GM19239 (cell line): ENCODE data around the gene TNRC6C.
A peak's percentile ranks its signal among the peaks of the same experiment; 100 is the strongest.

Experiments
- DNase-seq: peaks from one replicate; pipeline ENCODE4 v3.0.0; 2011; ENCODE audit warnings: low spot score; ENCODE audit not compliant: insufficient read length
- FAIRE-seq: peaks from 2 replicates; lab custom pipeline; 2011; peaks lifted over from hg19 to GRCh38; lab: Jason Lieb, UNC

Gene TNRC6C

GRCh38 chr17:77957857-77958715 lies at the start of gene TNRC6C:
TSS of gene TNRC6C (plus strand) at chr17:77958703. CDS start at chr17:78004207, 45,504 bp downstream.
- DNase-seq (peak; percentile 99), FAIRE-seq (peak; percentile 92)

- DNase-seq (no peak), FAIRE-seq (no peak)
Measured at GRCh38 chr17:77909236-77909635, 49.3 kb upstream of the TNRC6C start.

- DNase-seq (no peak), FAIRE-seq (no peak)
Measured at GRCh38 chr17:77909816-77910215, 48.7 kb upstream of the TNRC6C start.

- FAIRE-seq (no peak), DNase-seq (no peak)
Measured at GRCh38 chr17:77914385-77915254, 43.9 kb upstream of the TNRC6C start.

GRCh38 chr17:77915594-77916021 lies 42.9 kb upstream of the TNRC6C start:
- DNase-seq (no peak), FAIRE-seq (no peak)

GRCh38 chr17:77916264-77916663 lies 42.2 kb upstream of the TNRC6C start:
- DNase-seq (no peak), FAIRE-seq (no peak)

- FAIRE-seq (no peak), DNase-seq (no peak)
Measured at GRCh38 chr17:77916703-77917481, 41.6 kb upstream of the TNRC6C start.

- DNase-seq (no peak), FAIRE-seq (no peak)
Measured at GRCh38 chr17:77919276-77919675, 39.2 kb upstream of the TNRC6C start.

- no peak for DNase-seq
- no peak for FAIRE-seq
Measured at GRCh38 chr17:77923135-77923534, 35.4 kb upstream of the TNRC6C start.

GRCh38 chr17:77923776-77924513 lies 34.6 kb upstream of the TNRC6C start:
- FAIRE-seq, result no peak
- DNase-seq, result no peak

- no peak for DNase-seq
- no peak for FAIRE-seq
Measured at GRCh38 chr17:77924757-77925336, 33.7 kb upstream of the TNRC6C start.

GRCh38 chr17:77925831-77926543 lies 32.5 kb upstream of the TNRC6C start:
- no peak for FAIRE-seq
- no peak for DNase-seq

- FAIRE-seq, result no peak
- DNase-seq, result no peak
Measured at GRCh38 chr17:77926981-77927380, 31.5 kb upstream of the TNRC6C start.

GRCh38 chr17:77927777-77928518 lies 30.6 kb upstream of the TNRC6C start:
- DNase-seq (no peak), FAIRE-seq (no peak)

- no peak for FAIRE-seq
- DNase-seq, result no peak
Measured at GRCh38 chr17:77928519-77929179, 29.9 kb upstream of the TNRC6C start.

GRCh38 chr17:77929180-77929564 lies 29.3 kb upstream of the TNRC6C start:
- DNase-seq (no peak), FAIRE-seq (no peak)

GRCh38 chr17:77929871-77930436 lies 28.5 kb upstream of the TNRC6C start:
- no peak for FAIRE-seq
- DNase-seq, result no peak
